ENCODE data around the gene TMEM248.

DNA sequence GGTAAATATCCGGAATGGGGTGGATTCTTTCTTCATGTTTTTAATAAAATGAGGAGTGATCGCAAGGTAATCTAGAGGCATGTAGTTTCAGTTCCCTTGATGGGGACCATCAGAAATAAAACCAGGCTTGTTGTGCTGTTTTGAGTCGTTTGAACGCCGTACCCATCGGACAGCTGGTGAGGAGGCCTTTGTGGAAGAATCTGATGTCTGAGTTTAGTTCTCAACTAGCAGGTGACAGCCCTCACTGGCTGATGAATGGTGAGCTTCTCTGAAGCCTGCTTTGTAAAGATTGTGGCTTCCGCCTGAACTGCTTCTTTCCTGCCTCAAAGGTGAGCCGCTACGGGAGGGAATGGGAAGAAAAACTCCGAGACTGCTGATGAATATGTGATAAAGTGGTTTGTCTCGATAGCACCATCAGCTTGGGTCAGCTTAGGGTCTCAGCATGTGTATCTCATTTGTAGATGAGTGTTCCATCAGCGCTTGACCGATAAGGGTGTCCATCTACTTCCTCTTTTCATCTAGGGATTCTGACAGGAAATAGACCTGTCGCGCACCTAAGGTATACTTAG, 977 bp downstream of the TMEM248 start:
- TF ChIP-seq TOX (CRISPR knock-in tag; IDR thresholded peaks at IDR 0.05; ENCODE audit: borderline replicate concordance) (no peak), ESRRG (CRISPR knock-in tag; IDR thresholded peaks at IDR 0.05) (no peak), CREB5 (CRISPR knock-in tag; IDR thresholded peaks at IDR 0.05; ENCODE audit: low read depth) (no peak), PATZ1 (CRISPR knock-in tag; IDR thresholded peaks at IDR 0.05; ENCODE audit: borderline replicate concordance) (no peak), RARB (CRISPR knock-in tag; IDR thresholded peaks at IDR 0.05) (no peak), TSHZ2 (CRISPR knock-in tag; IDR thresholded peaks at IDR 0.05) (no peak), GLIS3 (CRISPR knock-in tag; IDR thresholded peaks at IDR 0.05) (no peak), POU6F1 (CRISPR knock-in tag; IDR thresholded peaks at IDR 0.05; ENCODE audit: borderline replicate concordance, low read depth) (no peak), BACH2 (CRISPR knock-in tag; IDR thresholded peaks at IDR 0.05; ENCODE audit: borderline replicate concordance) (no peak), ZFP30 (CRISPR knock-in tag; IDR thresholded peaks at IDR 0.05) (no peak), ZNF565 (CRISPR knock-in tag; conservative IDR thresholded peaks at IDR 0.05; ENCODE audit: low read depth) (no peak), PPARA (CRISPR knock-in tag; IDR thresholded peaks at IDR 0.05; ENCODE audit: borderline replicate concordance) (no peak)
